Neural cell (in vitro differentiated cells): ENCODE measurements around the gene GOLGA7B. TPM values are rescaled to one million over a fixed set of nuclear protein-coding genes. Genes with fewer than 3 reads are reported as not detected.

Experiments used
- H2AFZ ChIP-seq: fragments of 200-600, 300-800 bp; sonication (generic), shearing (Covaris generic); 2 replicates; pipeline ENCODE4 v1.6.0; 2014; ENCODE audit warnings: low read depth, mild to moderate bottlenecking, antibody characterized with exemption, low read length, moderate library complexity
- H3F3A ChIP-seq: fragments of 200-600 bp; shearing (Covaris generic); 2 replicates; pipeline ENCODE4 v1.6.1; 2016; ENCODE audit warnings: mild to moderate bottlenecking, moderate library complexity, mixed read lengths, antibody characterized with exemption, low read length; ENCODE audit not compliant: insufficient read depth, poor library complexity, severe bottlenecking
- H3K27ac ChIP-seq: fragments of 200-600, 300-800 bp; sonication (generic), shearing (Covaris generic); 2 replicates; pipeline ENCODE4 v1.5.1; 2014; ENCODE audit warnings: mild to moderate bottlenecking, low read length, moderate library complexity
- H3K27me3 ChIP-seq: fragments of 300-800, 200-600 bp; sonication (generic), shearing (Covaris generic); 2 replicates; pipeline ENCODE4 v1.6.0; 2014; ENCODE audit warnings: mild to moderate bottlenecking, low read depth, low read length, moderate library complexity; ENCODE audit not compliant: insufficient read depth
- H3K36me3 ChIP-seq: fragments of 300-800, 200-600 bp; sonication (generic), shearing (Covaris generic); 2 replicates; pipeline ENCODE4 v1.5.1; 2014; ENCODE audit warnings: mild to moderate bottlenecking, antibody characterized with exemption, low read length, moderate library complexity; ENCODE audit not compliant: insufficient read depth
- H3K4me2 ChIP-seq: fragments of 300-800, 200-600 bp; sonication (generic), shearing (Covaris generic); 2 replicates; pipeline ENCODE4 v1.6.0; 2014; ENCODE audit warnings: mild to moderate bottlenecking, low read length
- H3K4me3 ChIP-seq: fragments of 300-800, 200-600 bp; sonication (generic), shearing (Covaris generic); 2 replicates; pipeline ENCODE4 v1.5.1; 2014; ENCODE audit warnings: mild to moderate bottlenecking, low read length, moderate library complexity
- H3K79me2 ChIP-seq: fragments of 200-600 bp; shearing (Covaris generic); replicated peaks from 2 replicates; pipeline ENCODE4 v1.6.0; 2014; ENCODE audit warnings: mild to moderate bottlenecking, low read length, moderate library complexity; ENCODE audit not compliant: insufficient read depth
- H3K9ac ChIP-seq: fragments of 300-800, 200-600 bp; sonication (generic), shearing (Covaris generic); 2 replicates; pipeline ENCODE4 v1.6.1; 2016; ENCODE audit warnings: mild to moderate bottlenecking, low read length, mixed read lengths
- H3K9me2 ChIP-seq: fragments of 200-600 bp; shearing (Covaris generic); 2 replicates; pipeline ENCODE4 v1.6.1; 2016; ENCODE audit warnings: mild to moderate bottlenecking, low read length, mixed read lengths; ENCODE audit not compliant: insufficient read depth
- H3K9me3 ChIP-seq: fragments of 200-600, 300-800 bp; sonication (generic), shearing (Covaris generic); 2 replicates; pipeline ENCODE4 v1.6.1; 2016; ENCODE audit warnings: mild to moderate bottlenecking, mixed run types, low read length, moderate library complexity, mixed read lengths
- H4K20me1 ChIP-seq: fragments of 200-600 bp; shearing (Covaris generic); 2 replicates; pipeline ENCODE4 v1.6.1; 2016; ENCODE audit warnings: mild to moderate bottlenecking, mixed run types; ENCODE audit not compliant: insufficient read depth
- CTCF ChIP-seq: fragments of 450-650 bp; IDR thresholded peaks from 2 replicates; pipeline ENCODE4 v1.5.1; 2014; ENCODE audit warnings: antibody characterized with exemption, mild to moderate bottlenecking, moderate library complexity; ENCODE audit not compliant: poor library complexity, severe bottlenecking
- EP300 ChIP-seq: fragments of 450-650 bp; conservative IDR thresholded peaks from 2 replicates; pipeline ENCODE4 v1.6.1; 2014; ENCODE audit warnings: antibody characterized with exemption, mild to moderate bottlenecking, moderate library complexity; ENCODE audit not compliant: poor library complexity, severe bottlenecking
- EZH2 ChIP-seq: fragments of 200-600, 300-800 bp; shearing (Covaris generic), sonication (generic); IDR thresholded peaks from 2 replicates; pipeline ENCODE4 v1.6.1; 2014; ENCODE audit warnings: antibody characterized with exemption, low read length, borderline replicate concordance, mild to moderate bottlenecking; ENCODE audit not compliant: insufficient read depth, poor library complexity, severe bottlenecking
- MXI1 ChIP-seq: fragments of 450-650 bp; conservative IDR thresholded peaks from 2 replicates; pipeline ENCODE4 v1.6.1; 2014; ENCODE audit warnings: antibody characterized with exemption, mild to moderate bottlenecking; ENCODE audit not compliant: poor library complexity, severe bottlenecking
- POLR2AphosphoS5 ChIP-seq: IDR thresholded peaks from 2 replicates; pipeline ENCODE4 v1.6.1; 2012
- RAD21 ChIP-seq: fragments of 450-650 bp; conservative IDR thresholded peaks from 2 replicates; pipeline ENCODE4 v1.6.1; 2014; ENCODE audit warnings: antibody characterized with exemption, mild to moderate bottlenecking, moderate library complexity
- REST ChIP-seq: IDR thresholded peaks from 2 replicates; pipeline ENCODE4 v1.6.1; 2012; ENCODE audit warnings: borderline replicate concordance
- SMC3 ChIP-seq: fragments of 450-650 bp; conservative IDR thresholded peaks from 2 replicates; pipeline ENCODE4 v1.6.1; 2014; ENCODE audit warnings: antibody characterized with exemption, mild to moderate bottlenecking, moderate library complexity; ENCODE audit not compliant: poor library complexity
- TAF1 ChIP-seq: IDR thresholded peaks from 2 replicates; pipeline ENCODE4 v1.6.1; 2012; ENCODE audit warnings: low read depth
- polyA plus RNA-seq: library from polyadenylated mRNA; depleted of rRNA; stranded (reverse); fragments of >200 nt; gene quantifications from 2 replicates; pipeline ENCODE4 v1.2.3, GENCODE V29; 2014

GOLGA7B gene
- polyA plus RNA-seq, 1 donor from 2014 or later = 30.4 TPM

- H3F3A ChIP-seq = no peaks in the 10 kb centered on the region
- H4K20me1 ChIP-seq = no peaks in the 10 kb centered on the region
- H3K27ac ChIP-seq = no peak overlapping the region
- H3K9ac ChIP-seq = no peak overlapping the region
- H3K27me3 ChIP-seq = no peaks in the 10 kb centered on the region
- H3K4me3 ChIP-seq = no peak overlapping the region
- no peaks in the 10 kb centered on the region for H3K9me3 ChIP-seq
- no peaks in the 10 kb centered on the region for H3K36me3 ChIP-seq
- no peak overlapping the region for H3K4me2 ChIP-seq
- H3K79me2 ChIP-seq = no peaks in the 10 kb centered on the region
- TF ChIP-seq TAF1 (no peak), CTCF (no peak), EP300 (no peak), MXI1 (no peak), RAD21 (no peak), EZH2 (no peak), REST (no peak)
- H3K9me2 ChIP-seq = no peaks in the 10 kb centered on the region
- no peak overlapping the region for H2AFZ ChIP-seq
Measured at GRCh38 chr10:97831259-97831658, 18.4 kb upstream of the GOLGA7B start.

- no peaks in the 10 kb centered on the region for H3K9me2 ChIP-seq
- no peak overlapping the region for H3K27ac ChIP-seq
- H3K9me3 ChIP-seq = no peaks in the 10 kb centered on the region
- H3K36me3 ChIP-seq = no peaks in the 10 kb centered on the region
- no peak overlapping the region for H3K9ac ChIP-seq
- H2AFZ ChIP-seq = no peak overlapping the region
- no peak overlapping the region for H3K4me3 ChIP-seq
- H3K4me2 ChIP-seq = no peak overlapping the region
- TF ChIP-seq MXI1 (no peak), SMC3 (no peak), EP300 (no peak), RAD21 (no peak), REST (no peak), CTCF (no peak), EZH2 (no peak), POLR2AphosphoS5 (no peak), TAF1 (no peak)
- no peaks in the 10 kb centered on the region for H3K27me3 ChIP-seq
- H3F3A ChIP-seq = no peaks in the 10 kb centered on the region
- H3K79me2 ChIP-seq = no peaks in the 10 kb centered on the region
- H4K20me1 ChIP-seq = no peaks in the 10 kb centered on the region
Measured at GRCh38 chr10:97836446-97836845, 13.2 kb upstream of the GOLGA7B start.
